GM19023 (cell line): ENCODE measurements around the gene IGSF6.
"Not testable (repeated sequence)": the region's sequence is repeated elsewhere in the genome, so short reads cannot be mapped to it uniquely, and the experiment has no call there.

Experiments
- ATAC-seq: cut with Tn5 transposase; IDR thresholded peaks from one replicate; pipeline ENCODE4 v1.9.1; 2021; ENCODE audit warnings: mild to moderate bottlenecking, moderate library complexity; ENCODE audit not compliant: unreplicated experiment

Gene IGSF6

GRCh38 chr16:21654466-21654865 is 2.1 kb upstream of the IGSF6 start:
- ATAC-seq: no peak

GRCh38 chr16:21653571-21653970 is 1.2 kb upstream of the IGSF6 start:
- ATAC-seq: no peak

- ATAC-seq: no peak
These were observed 893 bp downstream of the IGSF6 start for GRCh38 chr16:21651515-21651914.

- ATAC-seq: no peak
These were observed 1.9 kb downstream of the IGSF6 start for GRCh38 chr16:21650521-21650920.

- not testable (repeated sequence) for ATAC-seq
These were observed 2.5 kb downstream of the IGSF6 start for GRCh38 chr16:21649826-21650406.

- no peak for ATAC-seq
These were observed 4.7 kb downstream of the IGSF6 start for GRCh38 chr16:21647562-21648164.

- peak; percentile 90 for ATAC-seq
These were observed 5.5 kb downstream of the IGSF6 start for GRCh38 chr16:21646721-21647561.

- ATAC-seq: no peak
These were observed 6.3 kb downstream of the IGSF6 start for GRCh38 chr16:21646091-21646490.

- ATAC-seq: no peak
These were observed 7.1 kb downstream of the IGSF6 start for GRCh38 chr16:21645261-21645721.

GRCh38 chr16:21644674-21645073 is 7.7 kb downstream of the IGSF6 start:
- ATAC-seq: no peak

GRCh38 chr16:21643785-21644184 is 8.6 kb downstream of the IGSF6 start:
- ATAC-seq: no peak

- ATAC-seq: no peak
These were observed 9.5 kb downstream of the IGSF6 start for GRCh38 chr16:21642861-21643260.

GRCh38 chr16:21641916-21642315 is 10.5 kb downstream of the IGSF6 start:
- ATAC-seq: no peak

GRCh38 chr16:21639493-21639892 is 12.9 kb downstream of the IGSF6 start:
- ATAC-seq: no peak

GRCh38 chr16:21638573-21638975 is 13.8 kb downstream of the IGSF6 start:
- ATAC-seq: no peak

- ATAC-seq: no peak
These were observed 15.1 kb downstream of the IGSF6 start for GRCh38 chr16:21637032-21637968.

GRCh38 chr16:21635694-21636093 is 16.7 kb downstream of the IGSF6 start:
- ATAC-seq: not testable (repeated sequence)

- ATAC-seq: no peak
These were observed 18.2 kb downstream of the IGSF6 start for GRCh38 chr16:21634216-21634615.

GRCh38 chr16:21631951-21632575 is 20.3 kb downstream of the IGSF6 start:
- ATAC-seq: not testable (repeated sequence)

GRCh38 chr16:21631376-21631775 is 21.0 kb downstream of the IGSF6 start:
- not testable (repeated sequence) for ATAC-seq
